COR-L47 (cell line): ENCODE results near the gene C5.
A peak's percentile ranks its signal among the peaks of the same experiment; 100 is the strongest.
"Not testable (repeated sequence)": the region's sequence is repeated elsewhere in the genome, so short reads cannot be mapped to it uniquely, and the experiment has no call there.

Source experiments
- DNase-seq: peaks from one replicate; lab custom pipeline; 2025; lab: John Stamatoyannopoulos, UW

The C5 gene

DNA sequence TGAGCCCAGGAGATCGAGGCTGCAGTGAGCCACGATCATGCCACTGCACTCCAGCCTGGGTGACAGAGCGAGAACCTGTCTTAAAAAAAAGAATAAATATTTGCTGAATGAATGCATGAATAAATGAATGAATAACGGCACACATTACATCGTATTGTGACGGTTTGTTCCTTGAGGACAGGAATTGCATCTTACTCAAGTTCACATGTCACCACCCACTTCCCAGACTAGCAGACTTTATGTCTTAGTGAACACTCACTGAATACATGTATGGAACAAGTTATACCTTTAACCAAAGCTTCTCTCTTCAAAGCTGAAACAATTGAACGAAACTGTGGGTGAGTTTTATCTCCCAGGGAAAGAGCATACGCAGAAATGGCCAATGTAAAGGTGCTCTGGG lies 70.3 kb downstream of the C5 start:
- DNase-seq = no peak

DNA sequence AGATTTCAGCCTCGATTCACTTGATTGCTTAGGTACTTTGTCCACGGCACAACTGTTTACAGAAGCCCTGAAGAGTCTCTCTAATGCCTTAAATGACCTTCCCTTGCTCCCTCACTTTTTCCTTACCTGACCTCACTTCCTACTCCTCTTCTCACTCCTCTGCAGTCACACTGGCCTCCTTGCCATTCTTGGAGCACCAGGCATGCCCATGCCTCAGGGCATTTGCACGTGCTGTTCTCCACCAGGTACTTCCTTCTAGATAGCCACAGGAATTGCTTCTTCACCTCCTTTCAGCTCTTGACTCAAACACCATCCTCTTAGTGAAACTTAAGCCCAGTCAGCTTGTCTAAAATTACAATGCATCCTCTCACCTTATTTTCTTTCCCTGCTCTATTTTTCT lies 71.1 kb downstream of the C5 start:
- no peak for DNase-seq

GRCh38 chr9:120977321-120977720 lies 72.8 kb downstream of the C5 start:
- no peak for DNase-seq

- no peak for DNase-seq
These were observed 75.2 kb downstream of the C5 start for GRCh38 chr9:120974921-120975320.

- no peak for DNase-seq
These were observed 75.9 kb downstream of the C5 start for GRCh38 chr9:120974181-120974580.

GRCh38 chr9:120971938-120972337 lies 78.1 kb downstream of the C5 start:
- no peak for DNase-seq

DNA sequence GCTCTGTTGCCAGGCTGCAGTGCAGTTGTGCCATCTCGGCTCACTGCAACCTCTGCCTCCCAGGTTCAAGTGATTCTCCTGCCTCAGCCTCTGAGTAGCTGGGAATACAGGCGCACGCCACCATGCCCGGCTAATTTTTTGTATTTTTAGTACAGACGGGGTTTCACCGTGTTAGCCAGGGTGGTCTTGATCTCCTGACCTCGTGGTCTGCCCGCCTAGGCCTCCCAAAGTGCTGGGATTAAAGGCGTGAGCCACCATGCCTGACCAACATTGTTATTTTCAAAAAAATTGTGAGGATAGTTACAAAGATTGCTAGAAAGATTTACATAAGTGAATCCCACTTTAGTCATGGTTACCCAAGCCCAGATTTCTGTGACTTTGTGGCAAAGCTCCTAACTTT lies 78.6 kb downstream of the C5 start:
- DNase-seq = not testable (repeated sequence)

GRCh38 chr9:120970244-120970643 lies 79.8 kb downstream of the C5 start:
- DNase-seq = no peak

- no peak for DNase-seq
These were observed 84.1 kb downstream of the C5 start for GRCh38 chr9:120966013-120966369.

GRCh38 chr9:120965344-120966012 lies 84.6 kb downstream of the C5 start:
- peak; percentile 54 for DNase-seq

DNA sequence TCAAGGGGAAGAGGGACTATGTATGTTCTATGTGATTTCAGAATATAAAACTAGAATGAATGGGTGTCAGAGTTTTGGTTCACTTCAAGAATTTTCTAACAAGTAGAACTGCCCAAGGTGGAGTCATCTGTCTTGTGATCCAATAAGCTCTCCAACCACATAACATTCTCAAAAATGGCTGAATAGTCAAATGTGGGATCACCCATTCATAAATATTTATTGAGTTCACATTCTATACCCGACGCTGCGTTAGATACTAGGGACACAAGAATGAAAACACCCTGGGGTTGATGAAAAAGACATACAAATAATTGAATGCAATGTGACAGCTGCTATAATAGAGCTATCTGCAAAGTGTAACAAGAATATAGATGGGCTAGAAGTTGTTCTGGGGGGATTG lies 88.1 kb downstream of the C5 start:
- no peak for DNase-seq

GRCh38 chr9:120960001-120960400 lies 90.1 kb downstream of the C5 start:
- no peak for DNase-seq

GRCh38 chr9:120956862-120957261 lies 93.2 kb downstream of the C5 start:
- DNase-seq = no peak

DNA sequence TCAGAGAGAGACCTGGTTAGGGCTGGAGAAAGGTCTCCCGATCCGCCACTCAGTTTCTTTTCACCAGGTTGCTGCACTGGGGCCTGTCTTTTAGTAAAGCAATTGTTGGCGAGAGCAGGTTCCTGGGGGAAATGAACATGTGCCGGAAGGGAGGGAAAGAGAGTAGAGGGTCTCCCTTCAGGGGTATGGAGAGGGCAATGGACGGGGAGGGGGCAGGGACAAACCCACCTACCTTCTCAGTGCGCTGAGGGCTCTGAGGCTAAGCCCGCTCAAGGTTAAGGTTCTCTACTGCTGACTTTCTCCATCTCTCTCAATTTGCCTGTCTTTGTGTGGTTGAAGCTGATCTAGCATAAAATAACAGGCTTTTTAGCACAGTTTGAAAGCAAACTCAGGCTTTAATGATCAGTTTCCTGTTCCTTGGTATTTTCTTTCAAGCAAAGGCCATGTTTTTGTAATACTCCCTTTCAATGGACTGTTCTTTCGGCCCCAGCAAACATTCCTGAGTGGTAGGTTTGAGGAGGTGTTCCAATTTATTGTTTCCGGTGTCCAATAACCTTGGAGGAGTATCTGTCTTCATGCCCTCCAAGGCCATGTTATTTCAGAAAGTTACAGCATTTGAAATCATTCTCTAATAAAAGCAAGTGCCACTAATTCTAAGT lies 98.0 kb downstream of the C5 start:
- no peak for DNase-seq

GRCh38 chr9:120950421-120951388 lies 99.4 kb downstream of the C5 start:
- no peak for DNase-seq

- no peak for DNase-seq
These were observed 100.8 kb downstream of the C5 start for GRCh38 chr9:120949290-120949689.

DNA sequence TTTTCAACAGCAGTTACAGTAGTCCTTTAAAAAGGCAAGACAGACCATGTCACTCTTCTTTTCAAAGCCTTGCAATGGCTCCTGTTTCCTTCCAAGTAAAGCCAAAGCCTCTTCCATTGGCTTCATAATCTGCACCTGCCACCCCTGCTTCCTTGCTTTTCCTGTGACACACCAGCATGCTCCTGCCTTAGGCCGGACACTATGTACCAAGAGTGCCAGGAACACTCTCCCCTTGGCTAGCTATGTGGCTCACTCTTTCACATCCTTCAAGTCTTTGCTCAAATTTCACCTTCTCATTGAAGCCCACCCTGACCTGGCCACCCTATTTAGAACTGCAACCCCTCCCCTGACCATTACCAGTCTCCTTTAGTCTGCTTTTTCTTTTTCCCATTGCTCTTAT lies 101.3 kb downstream of the C5 start:
- no peak for DNase-seq

DNA sequence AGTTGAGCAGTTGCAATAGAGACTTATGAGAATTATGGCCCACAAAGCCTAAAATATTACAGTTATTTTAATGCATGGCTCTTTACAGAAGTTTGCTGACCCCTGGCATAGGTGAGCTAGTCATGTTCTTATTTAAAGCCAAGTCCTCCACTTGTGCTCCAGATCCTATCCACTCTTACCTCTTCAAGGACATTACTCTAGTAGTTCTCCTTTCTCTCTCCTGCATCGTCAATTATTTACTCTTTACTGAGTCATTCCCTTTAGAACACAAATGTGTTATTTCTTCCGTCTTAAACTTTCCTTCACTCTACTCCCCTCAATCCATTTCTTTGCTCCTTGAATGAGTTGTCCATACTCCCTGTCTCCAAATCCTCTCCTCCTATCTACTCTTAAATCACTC lies 102.9 kb downstream of the C5 start:
- DNase-seq = no peak

DNA sequence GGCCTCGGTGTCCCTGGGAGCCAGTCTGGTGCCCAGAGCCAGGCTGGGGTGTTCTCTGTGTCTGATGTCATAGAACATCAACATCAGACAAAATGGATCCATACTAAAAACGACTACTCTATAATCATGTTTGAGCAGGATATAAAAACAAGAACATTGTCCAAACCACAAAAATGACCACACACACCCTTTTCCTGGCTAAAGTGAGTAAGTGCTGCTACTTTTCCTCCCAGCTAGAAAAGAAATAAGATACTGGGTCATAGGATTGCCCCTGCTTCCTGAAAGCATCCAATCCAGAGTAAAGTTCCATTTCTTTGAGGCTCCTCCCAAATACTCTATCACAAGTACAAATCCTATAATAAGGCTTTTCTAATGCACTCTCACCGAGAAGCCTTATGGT lies 103.8 kb downstream of the C5 start:
- no peak for DNase-seq

- no peak for DNase-seq
These were observed 105.1 kb downstream of the C5 start for GRCh38 chr9:120944948-120945347.

DNA sequence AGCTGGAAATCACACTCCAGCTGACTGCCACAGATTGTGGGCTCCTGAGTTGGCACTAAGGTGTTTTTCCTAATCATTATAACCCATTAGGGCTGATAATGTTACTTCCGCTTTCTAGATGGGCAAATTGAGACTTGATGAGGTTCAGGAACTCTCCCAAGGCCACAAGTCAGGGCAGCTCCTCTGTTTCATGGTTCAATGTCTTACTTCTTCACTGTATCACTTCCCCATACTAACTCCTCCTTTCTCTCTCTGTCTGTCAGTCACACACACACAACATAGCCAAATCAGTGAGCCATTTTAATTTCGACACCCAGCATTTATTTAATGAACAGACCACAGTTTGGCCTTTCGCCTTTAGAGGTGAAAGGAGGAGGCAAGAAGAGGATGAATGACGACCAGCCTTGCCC lies 105.6 kb downstream of the C5 start:
- DNase-seq = no peak

GRCh38 chr9:120942186-120943001 lies 107.7 kb downstream of the C5 start:
- no peak for DNase-seq
